ENCODE measurements around the gene RPL29.
A peak's percentile ranks its signal among the peaks of the same experiment; 100 is the strongest.
"Not testable (repeated sequence)": the region's sequence is repeated elsewhere in the genome, so short reads cannot be mapped to it uniquely, and the experiment has no call there.

The RPL29 gene

GRCh38 chr3:51995346-51996163, at the start of gene RPL29:
TSS of gene RPL29 (minus strand) at chr3:51995895. CDS start at chr3:51995461, 434 bp downstream.
- peak; percentile 82 to 85 for DNase-seq (ENCODE audit: low read depth in 2 of 2, low spot score in 1 of 2)

- DNase-seq (ENCODE audit: low read depth in 2 of 2, low spot score in 1 of 2): no peak
Measured at GRCh38 chr3:52044869-52045619, 49.3 kb upstream of the RPL29 start.

DNA sequence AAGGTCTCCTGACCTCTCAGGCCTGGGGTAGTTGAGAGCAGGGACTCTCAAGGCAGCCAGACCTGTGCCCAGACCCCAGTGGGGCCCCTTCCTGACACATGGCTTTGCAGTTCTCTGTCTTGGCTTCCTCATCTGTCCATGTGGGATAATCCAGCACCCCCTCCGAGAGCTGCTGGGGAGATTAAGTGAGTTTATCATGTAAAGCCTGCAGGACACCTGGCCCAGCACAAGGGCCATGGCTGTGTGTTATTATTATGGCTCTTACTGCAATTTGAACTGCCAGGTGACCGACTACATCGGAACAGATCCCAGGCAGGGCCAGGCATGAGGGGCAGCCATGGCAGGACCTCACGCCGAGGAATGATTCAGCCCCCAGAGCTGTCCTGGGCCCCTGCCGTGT, 48.1 kb upstream of the RPL29 start:
- DNase-seq (ENCODE audit: low read depth in 2 of 2, low spot score in 1 of 2): no peak

GRCh38 chr3:52043039-52043438, 47.3 kb upstream of the RPL29 start:
- not testable (repeated sequence) for DNase-seq (ENCODE audit: low read depth in 2 of 2, low spot score in 1 of 2)

DNA sequence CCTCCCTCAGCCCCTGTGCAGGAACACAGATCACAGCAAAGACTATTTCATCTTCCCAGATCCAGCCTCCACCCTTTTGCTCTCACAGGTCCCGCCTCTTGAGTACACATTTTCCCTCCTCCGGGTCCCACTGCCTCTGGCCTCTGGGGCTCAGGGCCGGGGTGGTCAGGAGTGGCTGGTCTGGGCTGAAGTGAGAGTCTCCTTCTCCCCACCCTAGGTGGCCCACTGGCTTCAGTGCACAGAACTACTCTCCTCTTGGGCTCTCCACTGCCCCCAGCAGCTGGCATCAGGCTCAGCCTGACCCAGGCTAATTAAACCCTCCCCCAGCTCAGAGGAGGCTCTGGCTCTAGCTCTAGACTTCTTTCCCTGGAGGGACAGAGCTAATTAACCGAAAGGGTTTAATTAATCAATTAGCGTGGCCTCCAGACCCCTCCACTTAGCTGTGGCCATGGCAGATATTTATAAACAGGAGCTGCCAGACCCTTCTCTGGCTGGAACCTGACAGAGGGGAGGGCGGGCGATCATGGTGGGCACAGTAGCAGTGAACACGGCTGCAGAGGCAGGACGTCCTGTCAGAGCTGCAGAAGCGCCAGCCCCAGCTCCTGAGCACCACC, 45.5 kb upstream of the RPL29 start:
- no peak for DNase-seq (ENCODE audit: low read depth in 2 of 2, low spot score in 1 of 2)

DNA sequence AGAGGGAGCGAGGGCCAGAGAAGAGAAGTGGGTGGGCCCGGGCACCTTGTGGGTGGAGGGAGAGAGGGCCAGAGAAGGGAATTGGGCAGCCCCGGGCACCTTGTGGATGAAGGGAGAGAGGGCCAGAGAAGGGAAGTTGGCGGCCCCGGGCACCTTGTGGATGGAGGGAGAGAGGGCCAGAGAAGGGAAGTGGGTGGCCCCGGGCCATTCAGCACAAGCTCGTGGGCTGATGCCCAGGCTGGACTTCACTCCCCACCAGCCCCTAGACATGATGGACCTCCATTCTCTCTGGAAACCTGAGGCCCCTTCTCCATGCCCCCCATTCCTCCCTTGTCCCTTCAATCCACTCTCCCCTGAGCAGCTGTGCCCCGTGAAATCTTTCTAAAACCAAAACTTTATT, 44.9 kb upstream of the RPL29 start:
- no peak for DNase-seq (ENCODE audit: low read depth in 2 of 2, low spot score in 1 of 2)

GRCh38 chr3:52039846-52040245, 44.2 kb upstream of the RPL29 start:
- DNase-seq (ENCODE audit: low read depth in 2 of 2, low spot score in 1 of 2): no peak

DNA sequence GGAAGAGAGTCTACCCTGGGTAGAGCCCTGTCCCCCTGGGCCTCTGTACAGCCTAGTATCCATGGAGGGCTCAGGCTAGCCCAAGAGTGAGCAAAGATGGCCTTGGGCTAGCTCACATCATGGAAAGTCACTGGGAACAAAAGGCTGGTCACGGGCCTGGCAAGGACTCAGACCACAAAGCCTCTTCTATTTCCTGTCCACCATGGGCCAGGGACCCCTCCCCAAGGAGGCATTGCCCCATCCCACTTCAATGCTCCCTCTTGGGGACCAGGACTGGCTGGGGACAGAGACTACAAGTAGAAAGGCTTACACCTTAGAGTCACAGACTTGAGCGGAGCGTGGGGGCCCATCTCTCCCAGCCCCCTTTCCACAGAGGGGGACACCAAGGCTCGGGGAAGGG, 43.7 kb upstream of the RPL29 start:
- DNase-seq (ENCODE audit: low read depth in 2 of 2, low spot score in 1 of 2): no peak

DNA sequence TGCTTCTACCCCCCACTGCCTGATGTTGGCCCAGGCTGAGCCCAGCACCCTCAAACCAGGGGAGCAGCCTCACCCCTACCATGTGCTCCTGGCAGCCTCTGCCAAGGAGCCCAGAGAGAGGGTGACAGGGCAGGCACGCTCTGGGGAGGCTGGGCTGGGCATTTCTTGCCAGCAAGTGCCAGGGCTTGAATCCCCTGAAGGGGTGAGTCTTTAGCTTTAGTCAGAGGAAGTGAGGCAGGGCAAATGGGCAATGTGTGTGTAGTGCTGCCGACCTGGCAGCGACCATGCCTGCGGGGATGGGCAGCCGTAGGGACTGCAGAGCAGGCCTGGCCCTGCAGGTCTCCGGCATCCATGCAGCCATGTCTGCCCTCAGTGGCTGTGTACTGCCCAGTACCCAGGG, 42.5 kb upstream of the RPL29 start:
- no peak for DNase-seq (ENCODE audit: low read depth in 2 of 2, low spot score in 1 of 2)

DNA sequence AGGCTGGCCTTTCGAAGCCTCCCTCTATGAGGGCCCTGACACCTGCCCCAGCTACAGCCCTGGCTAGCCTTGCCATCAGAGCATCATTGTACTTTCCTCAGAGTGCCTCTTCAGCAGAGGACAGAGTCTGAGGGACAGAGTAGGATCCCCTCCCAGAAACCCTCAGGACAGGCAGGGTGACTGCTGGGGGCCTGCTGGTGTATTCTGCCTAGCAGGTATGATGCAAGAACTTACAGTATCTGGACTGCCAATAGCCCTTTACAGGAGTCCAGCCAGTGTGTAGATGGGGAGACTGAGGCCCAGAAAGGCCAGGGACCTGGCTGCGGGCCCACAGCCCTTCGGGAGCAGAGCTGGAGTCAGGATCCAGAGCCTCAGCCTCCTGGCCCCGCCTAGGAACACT, 41.6 kb upstream of the RPL29 start:
- DNase-seq (ENCODE audit: low read depth in 2 of 2, low spot score in 1 of 2): no peak

GRCh38 chr3:52036829-52037228, 41.1 kb upstream of the RPL29 start:
- no peak for DNase-seq (ENCODE audit: low read depth in 2 of 2, low spot score in 1 of 2)

- no peak for DNase-seq (ENCODE audit: low read depth in 2 of 2, low spot score in 1 of 2)
Measured at GRCh38 chr3:52036222-52036694, 40.6 kb upstream of the RPL29 start.

- no peak for DNase-seq (ENCODE audit: low read depth in 2 of 2, low spot score in 1 of 2)
Measured at GRCh38 chr3:52034651-52035050, 39.0 kb upstream of the RPL29 start.

DNA sequence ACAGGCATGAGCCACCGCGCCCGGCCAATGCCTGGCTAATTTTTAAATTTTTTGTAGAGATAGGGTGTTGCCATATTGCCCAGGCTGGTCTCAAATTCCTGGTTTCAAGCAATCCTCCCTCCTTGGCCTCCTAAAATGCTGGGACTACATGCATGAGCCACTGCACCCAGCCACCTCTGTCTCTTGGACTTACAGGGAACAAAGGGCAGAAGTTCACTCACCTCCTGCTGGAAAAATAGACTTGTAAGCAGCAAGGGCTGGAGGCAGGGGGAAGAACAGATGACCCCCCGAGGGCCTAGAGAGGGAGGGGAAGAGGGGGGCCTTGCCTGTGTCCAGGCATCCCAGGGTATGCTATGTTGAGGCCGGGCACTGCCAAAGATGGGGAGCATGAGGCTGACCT, 38.5 kb upstream of the RPL29 start:
- no peak for DNase-seq (ENCODE audit: low read depth in 2 of 2, low spot score in 1 of 2)

DNA sequence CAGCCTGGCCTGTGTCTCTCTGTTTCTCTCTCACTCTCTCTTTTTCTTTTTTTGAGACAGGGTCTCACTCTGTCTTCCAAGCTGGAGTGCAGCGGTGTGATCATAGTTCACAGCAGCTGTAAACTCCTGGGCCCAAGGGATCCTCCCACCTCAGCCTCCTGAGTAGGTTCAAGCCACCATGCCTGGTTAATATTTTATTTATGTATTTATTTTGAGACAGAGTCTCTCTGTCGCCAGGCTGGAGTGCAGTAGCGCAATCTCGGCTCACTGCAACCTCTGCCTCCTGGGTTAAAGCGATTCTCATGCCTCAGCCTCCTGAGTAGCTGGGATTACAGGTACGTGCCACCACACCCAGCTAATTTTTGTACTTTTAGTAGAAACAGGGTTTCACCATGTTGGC, 38.1 kb upstream of the RPL29 start:
- not testable (repeated sequence) for DNase-seq (ENCODE audit: low read depth in 2 of 2, low spot score in 1 of 2)

- no peak for DNase-seq (ENCODE audit: low read depth in 2 of 2, low spot score in 1 of 2)
Measured at GRCh38 chr3:52032702-52033408, 37.2 kb upstream of the RPL29 start.

GRCh38 chr3:52031896-52032295, 36.2 kb upstream of the RPL29 start:
- no peak for DNase-seq (ENCODE audit: low read depth in 2 of 2, low spot score in 1 of 2)

- DNase-seq (ENCODE audit: low read depth in 2 of 2, low spot score in 1 of 2): no peak
Measured at GRCh38 chr3:52030714-52031310, 35.1 kb upstream of the RPL29 start.

GRCh38 chr3:52029535-52029934, 33.8 kb upstream of the RPL29 start:
- no peak for DNase-seq (ENCODE audit: low read depth in 2 of 2, low spot score in 1 of 2)

DNA sequence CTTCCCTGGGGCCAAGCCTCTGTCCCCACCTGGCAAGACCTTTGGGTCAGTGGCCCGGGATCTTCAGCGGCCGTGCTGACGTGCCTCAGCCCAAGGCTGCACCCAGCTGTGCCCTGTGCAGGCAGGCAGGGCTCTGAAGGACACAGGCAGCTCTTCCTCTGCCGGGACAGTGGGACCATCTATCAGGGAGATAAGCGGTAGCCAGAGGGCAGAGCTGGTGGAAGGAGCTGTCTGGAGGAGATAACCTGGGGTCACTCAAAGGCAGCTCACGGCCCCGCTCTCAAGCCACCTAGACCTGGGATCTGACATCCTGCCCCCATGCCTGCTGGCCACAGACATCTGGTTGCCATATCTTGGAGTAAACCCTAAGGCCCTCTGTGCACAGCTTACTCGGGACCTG, 33.4 kb upstream of the RPL29 start:
- DNase-seq (ENCODE audit: low read depth in 2 of 2, low spot score in 1 of 2): no peak

DNA sequence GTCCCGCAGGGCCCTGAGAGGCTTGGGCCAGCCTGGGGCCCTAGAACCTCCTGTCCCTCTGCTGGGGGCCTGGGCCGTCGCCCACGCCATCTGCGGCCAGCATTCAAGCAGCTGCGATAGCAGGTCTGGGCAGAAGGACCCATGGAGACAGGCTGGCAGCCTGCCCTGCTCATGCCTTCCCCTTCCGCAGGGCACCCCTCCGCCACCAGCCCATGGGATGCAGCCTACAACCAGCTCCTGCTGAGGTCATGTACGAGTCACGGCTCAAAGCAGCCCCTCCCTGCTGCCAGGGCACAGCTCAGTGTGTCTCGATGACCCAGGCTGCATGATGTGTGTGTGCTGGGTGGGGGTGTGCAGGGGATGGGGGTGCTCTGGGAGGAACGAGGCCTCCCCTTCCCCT, 32.9 kb upstream of the RPL29 start:
- no peak for DNase-seq (ENCODE audit: low read depth in 2 of 2, low spot score in 1 of 2)

All from stimulated activated CD8-positive, alpha-beta memory T cell treated with anti-CD3 and anti-CD28 coated beads, Interleukin-4, amount 100 ng/mL, for 4 hours (primary cell).